ENCODE data around the gene FEN1.
A peak's percentile ranks its signal among the peaks of the same experiment; 100 is the strongest.

DNA sequence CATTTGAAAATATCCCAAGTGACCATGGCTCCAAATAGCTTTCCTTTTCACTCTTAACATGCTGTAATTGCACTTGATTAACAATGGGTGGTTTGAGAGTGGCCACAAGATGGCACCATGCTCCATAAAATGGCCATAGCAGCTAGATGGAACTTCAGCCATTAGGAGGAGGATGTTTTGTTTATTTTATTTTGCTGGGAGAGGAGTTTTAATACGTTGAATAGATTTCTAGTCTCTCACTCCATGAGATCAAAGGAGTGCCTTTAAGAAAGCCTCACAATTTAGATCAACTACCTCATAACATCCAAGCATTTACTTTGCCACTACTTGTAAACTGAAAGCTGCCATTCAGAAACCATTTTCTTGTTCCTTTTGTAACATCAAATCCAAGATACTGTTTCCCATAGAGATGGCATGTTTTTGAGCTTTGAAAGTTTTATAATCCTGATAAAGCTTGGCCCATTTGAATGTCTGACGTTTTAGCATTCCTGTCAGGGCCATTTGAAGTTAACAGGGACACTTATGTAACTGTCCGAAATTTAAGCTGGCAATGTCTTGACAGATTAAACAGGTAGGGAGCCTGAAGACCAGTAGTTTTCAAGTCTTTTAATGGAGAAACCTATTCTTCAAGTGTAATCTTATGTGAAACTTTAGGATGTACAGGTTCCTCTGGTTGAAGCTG is 4.7 kb downstream of the FEN1 start:
- TF ChIP-seq, protein P1, sequence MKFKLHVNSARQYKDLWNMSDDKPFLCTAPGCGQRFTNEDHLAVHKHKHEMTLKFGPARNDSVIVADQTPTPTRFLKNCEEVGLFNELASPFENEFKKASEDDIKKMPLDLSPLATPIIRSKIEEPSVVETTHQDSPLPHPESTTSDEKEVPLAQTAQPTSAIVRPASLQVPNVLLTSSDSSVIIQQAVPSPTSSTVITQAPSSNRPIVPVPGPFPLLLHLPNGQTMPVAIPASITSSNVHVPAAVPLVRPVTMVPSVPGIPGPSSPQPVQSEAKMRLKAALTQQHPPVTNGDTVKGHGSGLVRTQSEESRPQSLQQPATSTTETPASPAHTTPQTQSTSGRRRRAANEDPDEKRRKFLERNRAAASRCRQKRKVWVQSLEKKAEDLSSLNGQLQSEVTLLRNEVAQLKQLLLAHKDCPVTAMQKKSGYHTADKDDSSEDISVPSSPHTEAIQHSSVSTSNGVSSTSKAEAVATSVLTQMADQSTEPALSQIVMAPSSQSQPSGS (tag by site-specific recombination; IDR thresholded peaks at IDR 0.05; ENCODE audit: low read depth), result no peak
- TF ChIP-seq, protein P2, sequence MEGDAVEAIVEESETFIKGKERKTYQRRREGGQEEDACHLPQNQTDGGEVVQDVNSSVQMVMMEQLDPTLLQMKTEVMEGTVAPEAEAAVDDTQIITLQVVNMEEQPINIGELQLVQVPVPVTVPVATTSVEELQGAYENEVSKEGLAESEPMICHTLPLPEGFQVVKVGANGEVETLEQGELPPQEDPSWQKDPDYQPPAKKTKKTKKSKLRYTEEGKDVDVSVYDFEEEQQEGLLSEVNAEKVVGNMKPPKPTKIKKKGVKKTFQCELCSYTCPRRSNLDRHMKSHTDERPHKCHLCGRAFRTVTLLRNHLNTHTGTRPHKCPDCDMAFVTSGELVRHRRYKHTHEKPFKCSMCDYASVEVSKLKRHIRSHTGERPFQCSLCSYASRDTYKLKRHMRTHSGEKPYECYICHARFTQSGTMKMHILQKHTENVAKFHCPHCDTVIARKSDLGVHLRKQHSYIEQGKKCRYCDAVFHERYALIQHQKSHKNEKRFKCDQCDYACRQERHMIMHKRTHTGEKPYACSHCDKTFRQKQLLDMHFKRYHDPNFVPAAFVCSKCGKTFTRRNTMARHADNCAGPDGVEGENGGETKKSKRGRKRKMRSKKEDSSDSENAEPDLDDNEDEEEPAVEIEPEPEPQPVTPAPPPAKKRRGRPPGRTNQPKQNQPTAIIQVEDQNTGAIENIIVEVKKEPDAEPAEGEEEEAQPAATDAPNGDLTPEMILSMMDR (tag by site-specific recombination; IDR thresholded peaks at IDR 0.05), result peak; percentile 72
- TF ChIP-seq, protein P3, sequence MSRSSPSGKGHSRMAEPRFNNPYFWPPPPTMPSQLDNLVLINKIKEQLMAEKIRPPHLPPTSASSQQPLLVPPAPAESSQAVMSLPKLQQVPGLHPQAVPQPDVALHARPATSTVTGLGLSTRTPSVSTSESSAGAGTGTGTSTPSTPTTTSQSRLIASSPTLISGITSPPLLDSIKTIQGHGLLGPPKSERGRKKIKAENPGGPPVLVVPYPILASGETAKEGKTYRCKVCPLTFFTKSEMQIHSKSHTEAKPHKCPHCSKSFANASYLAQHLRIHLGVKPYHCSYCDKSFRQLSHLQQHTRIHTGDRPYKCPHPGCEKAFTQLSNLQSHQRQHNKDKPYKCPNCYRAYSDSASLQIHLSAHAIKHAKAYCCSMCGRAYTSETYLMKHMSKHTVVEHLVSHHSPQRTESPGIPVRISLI (tag by site-specific recombination; IDR thresholded peaks at IDR 0.05), result no peak
- TF ChIP-seq REPIN1 (tag by site-specific recombination; IDR thresholded peaks at IDR 0.05; ENCODE audit: low read depth) (no peak), MZF1 (tag by site-specific recombination; IDR thresholded peaks at IDR 0.05; ENCODE audit: borderline replicate concordance) (no peak), GLI2 (tag by site-specific recombination; IDR thresholded peaks at IDR 0.05; ENCODE audit: borderline replicate concordance, low read depth) (no peak), ZIC2 (tag by site-specific recombination; IDR thresholded peaks at IDR 0.05) (no peak), ZNF292 (tag by site-specific recombination; IDR thresholded peaks at IDR 0.05; ENCODE audit: borderline replicate concordance, low read depth) (no peak)
- TF ChIP-seq, protein P4, sequence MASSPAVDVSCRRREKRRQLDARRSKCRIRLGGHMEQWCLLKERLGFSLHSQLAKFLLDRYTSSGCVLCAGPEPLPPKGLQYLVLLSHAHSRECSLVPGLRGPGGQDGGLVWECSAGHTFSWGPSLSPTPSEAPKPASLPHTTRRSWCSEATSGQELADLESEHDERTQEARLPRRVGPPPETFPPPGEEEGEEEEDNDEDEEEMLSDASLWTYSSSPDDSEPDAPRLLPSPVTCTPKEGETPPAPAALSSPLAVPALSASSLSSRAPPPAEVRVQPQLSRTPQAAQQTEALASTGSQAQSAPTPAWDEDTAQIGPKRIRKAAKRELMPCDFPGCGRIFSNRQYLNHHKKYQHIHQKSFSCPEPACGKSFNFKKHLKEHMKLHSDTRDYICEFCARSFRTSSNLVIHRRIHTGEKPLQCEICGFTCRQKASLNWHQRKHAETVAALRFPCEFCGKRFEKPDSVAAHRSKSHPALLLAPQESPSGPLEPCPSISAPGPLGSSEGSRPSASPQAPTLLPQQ (tag by site-specific recombination; IDR thresholded peaks at IDR 0.05), result no peak
